Naive B cell (primary cell): ENCODE data around the gene SCOC. TPM values are rescaled to one million over a fixed set of nuclear protein-coding genes. Genes with fewer than 3 reads are reported as not detected.

Experiments used
- ATAC-seq, 2 donors: fragments of 150-1000 bp; cut with Tn5 transposase; 2 replicates each; pipeline ENCODE4 v1.10.0; 2021; ENCODE audit warnings: low read depth in 2 of 2, mild to moderate bottlenecking in 2 of 2, moderate library complexity in 2 of 2
- DNase-seq: peaks from one replicate; pipeline ENCODE4 v3.0.0; 2022
- H3K27ac Mint-ChIP-seq, 6 donors: one replicate each; pipeline ENCODE4 v1.8.0; 2020 to 2022; ENCODE audit warnings: mild to moderate bottlenecking in 6 of 6, mixed read lengths in 6 of 6, moderate library complexity in 5 of 6, inconsistent platforms in 2 of 6
- H3K27me3 Mint-ChIP-seq, 3 donors: one replicate each; pipeline ENCODE4 v1.8.0; 2021 to 2022; ENCODE audit warnings: mixed read lengths in 3 of 3, mild to moderate bottlenecking in 1 of 3
- H3K36me3 Mint-ChIP-seq, 2 donors: one replicate each; pipeline ENCODE4 v1.8.0; 2020 to 2022; ENCODE audit warnings: mixed read lengths in 2 of 2, inconsistent platforms in 1 of 2, mild to moderate bottlenecking in 1 of 2
- H3K4me1 Mint-ChIP-seq, 3 donors: one replicate each; pipeline ENCODE4 v1.8.0; 2020 to 2022; ENCODE audit warnings: mixed read lengths in 3 of 3, inconsistent platforms in 1 of 3, mild to moderate bottlenecking in 1 of 3, moderate library complexity in 1 of 3
- H3K4me3 Mint-ChIP-seq, 8 donors: one replicate each; pipeline ENCODE4 v1.8.0; 2020 to 2022; ENCODE audit warnings: mild to moderate bottlenecking in 8 of 8, mixed read lengths in 8 of 8, moderate library complexity in 8 of 8, inconsistent platforms in 2 of 8
- H3K9me3 Mint-ChIP-seq, 7 donors: one replicate each; pipeline ENCODE4 v1.8.0; 2020 to 2022; ENCODE audit warnings: mixed read lengths in 7 of 7, mild to moderate bottlenecking in 5 of 7, inconsistent platforms in 2 of 7, moderate library complexity in 1 of 7
- polyA plus RNA-seq, 6 donors: library from polyadenylated mRNA; unstranded; fragments of 300-500 nt; fragmentation: Illumina TruSeq; gene quantifications; one replicate each; pipeline ENCODE4 v1.2.3, GENCODE V29; 2021; ENCODE audit warnings: low read depth in 6 of 6

SCOC gene
- polyA plus RNA-seq, 6 donors from 2014 or later, result 27.4 to 47.7 (median 33.7) TPM

- H3K27ac Mint-ChIP-seq, result no peak overlapping the region
- H3K4me3 Mint-ChIP-seq, result no peak overlapping the region
- peaks cover 24 to 44% (median 35%) of the 10 kb centered on the region in 3 donors for H3K27me3 Mint-ChIP-seq
- no peaks in the 10 kb centered on the region for H3K9me3 Mint-ChIP-seq
- H3K36me3 Mint-ChIP-seq, result no peaks in the 10 kb centered on the region
- ATAC-seq (no peak), DNase-seq (no peak)
- H3K4me1 Mint-ChIP-seq, result peaks cover 0 to 6% (median 6%) of the 10 kb centered on the region in 3 donors
Observed at GRCh38 chr4:140346136-140346535, 27.3 kb upstream of the SCOC start.

GRCh38 chr4:140349816-140350215 is 23.6 kb upstream of the SCOC start:
- DNase-seq (no peak), ATAC-seq (no peak)
- peak overlapping the region in 1 of 6 donors; percentile 62 for H3K27ac Mint-ChIP-seq
- H3K4me1 Mint-ChIP-seq, result no peaks in the 10 kb centered on the region
- no peak overlapping the region for H3K4me3 Mint-ChIP-seq
- H3K9me3 Mint-ChIP-seq, result no peaks in the 10 kb centered on the region
- H3K36me3 Mint-ChIP-seq, result no peaks in the 10 kb centered on the region
- peaks cover 6 to 28% (median 26%) of the 10 kb centered on the region in 3 donors for H3K27me3 Mint-ChIP-seq

GRCh38 chr4:140351093-140352075 is 22.1 kb upstream of the SCOC start:
- peaks cover 6 to 24% (median 22%) of the 10 kb centered on the region in 3 donors for H3K27me3 Mint-ChIP-seq
- H3K36me3 Mint-ChIP-seq, result no peaks in the 10 kb centered on the region
- ATAC-seq (no peak), DNase-seq (no peak)
- H3K27ac Mint-ChIP-seq, result peak overlapping the region in 1 of 6 donors; percentile 24
- no peaks in the 10 kb centered on the region for H3K4me1 Mint-ChIP-seq
- no peaks in the 10 kb centered on the region for H3K9me3 Mint-ChIP-seq
- no peak overlapping the region for H3K4me3 Mint-ChIP-seq

GRCh38 chr4:140353786-140354185 is 19.7 kb upstream of the SCOC start:
- no peak overlapping the region for H3K27ac Mint-ChIP-seq
- ATAC-seq (no peak), DNase-seq (no peak)
- peak overlapping the region in 1 of 8 donors; percentile 17 for H3K4me3 Mint-ChIP-seq
- H3K36me3 Mint-ChIP-seq, result no peaks in the 10 kb centered on the region
- H3K9me3 Mint-ChIP-seq, result no peaks in the 10 kb centered on the region
- H3K4me1 Mint-ChIP-seq, result no peaks in the 10 kb centered on the region
- peaks cover 5 to 30% (median 26%) of the 10 kb centered on the region in 3 donors for H3K27me3 Mint-ChIP-seq

GRCh38 chr4:140355288-140355687 is 18.2 kb upstream of the SCOC start:
- H3K27me3 Mint-ChIP-seq, result peaks cover 9 to 20% (median 16%) of the 10 kb centered on the region in 3 donors
- H3K27ac Mint-ChIP-seq, result no peak overlapping the region
- no peaks in the 10 kb centered on the region for H3K36me3 Mint-ChIP-seq

GRCh38 chr4:140357868-140358267 is 15.6 kb upstream of the SCOC start:
- ATAC-seq (no peak), DNase-seq (no peak)
- Mint-ChIP-seq H3K4me1 (peaks cover 0 to 14% (median 5%) of the 10 kb centered on the region in 3 donors), H3K4me3 (no peak overlapping the region), H3K36me3 (no peaks in the 10 kb centered on the region), H3K27ac (no peak overlapping the region), H3K9me3 (no peaks in the 10 kb centered on the region), H3K27me3 (peaks cover 9 to 11% (median 11%) of the 10 kb centered on the region in 3 donors)

More at GRCh38 chr4:140355288-140355687, 18.2 kb upstream of the SCOC start:
- Mint-ChIP-seq H3K9me3 (no peaks in the 10 kb centered on the region), H3K4me3 (no peak overlapping the region), H3K4me1 (peaks cover 0 to 6% (median 5%) of the 10 kb centered on the region in 3 donors)
- no peak for DNase-seq
- no peak for ATAC-seq

- no peak overlapping the region for H3K4me3 Mint-ChIP-seq
- peaks cover 9 to 11% (median 11%) of the 10 kb centered on the region in 3 donors for H3K27me3 Mint-ChIP-seq
- ATAC-seq, result no peak
- no peaks in the 10 kb centered on the region for H3K36me3 Mint-ChIP-seq
- H3K4me1 Mint-ChIP-seq, result peaks cover 0 to 14% (median 5%) of the 10 kb centered on the region in 3 donors
- no peak for DNase-seq
- H3K27ac Mint-ChIP-seq, result peak overlapping the region in 1 of 6 donors; percentile 14
- H3K9me3 Mint-ChIP-seq, result no peaks in the 10 kb centered on the region
Observed at GRCh38 chr4:140358281-140358680, 15.2 kb upstream of the SCOC start.

GRCh38 chr4:140359562-140360427 is 13.7 kb upstream of the SCOC start:
- Mint-ChIP-seq H3K4me3 (no peak overlapping the region), H3K36me3 (no peaks in the 10 kb centered on the region), H3K4me1 (peaks cover 0 to 14% (median 5%) of the 10 kb centered on the region in 3 donors), H3K27me3 (peaks cover 9 to 11% (median 11%) of the 10 kb centered on the region in 3 donors), H3K27ac (peak overlapping the region in 2 of 6 donors; percentile 51 to 58), H3K9me3 (no peaks in the 10 kb centered on the region)
- DNase-seq (peak; percentile 77), ATAC-seq (peak; percentile 97 to 98)

- no peak for DNase-seq
- no peak for ATAC-seq
- Mint-ChIP-seq H3K36me3 (no peaks in the 10 kb centered on the region), H3K27me3 (peaks cover 9 to 11% (median 11%) of the 10 kb centered on the region in 3 donors), H3K27ac (no peak overlapping the region), H3K4me3 (no peak overlapping the region), H3K9me3 (no peaks in the 10 kb centered on the region), H3K4me1 (peaks cover 0 to 14% (median 5%) of the 10 kb centered on the region in 3 donors)
Observed at GRCh38 chr4:140361099-140361498, 12.3 kb upstream of the SCOC start.

GRCh38 chr4:140363051-140363450 is 10.4 kb upstream of the SCOC start:
- Mint-ChIP-seq H3K4me3 (no peak overlapping the region), H3K9me3 (no peaks in the 10 kb centered on the region), H3K27ac (no peak overlapping the region), H3K27me3 (peaks cover under 1 to 4% (median 2%) of the 10 kb centered on the region in 3 donors), H3K36me3 (no peaks in the 10 kb centered on the region), H3K4me1 (peaks cover 0 to 14% (median 5%) of the 10 kb centered on the region in 3 donors)
- DNase-seq (no peak), ATAC-seq (no peak)

- ATAC-seq (no peak), DNase-seq (no peak)
- Mint-ChIP-seq H3K4me3 (no peak overlapping the region), H3K27ac (no peak overlapping the region), H3K9me3 (no peaks in the 10 kb centered on the region), H3K4me1 (peaks cover 0 to 14% (median 5%) of the 10 kb centered on the region in 3 donors), H3K36me3 (no peaks in the 10 kb centered on the region), H3K27me3 (peaks cover 0 to 4% (median 0%) of the 10 kb centered on the region in 3 donors)
Observed at GRCh38 chr4:140363558-140363957, 9.9 kb upstream of the SCOC start.

GRCh38 chr4:140367738-140368137 is 5.7 kb upstream of the SCOC start:
- Mint-ChIP-seq H3K27me3 (no peaks in the 10 kb centered on the region), H3K27ac (no peak overlapping the region), H3K9me3 (no peaks in the 10 kb centered on the region), H3K4me1 (peaks cover 0 to 11% (median 4%) of the 10 kb centered on the region in 3 donors), H3K36me3 (no peaks in the 10 kb centered on the region), H3K4me3 (no peak overlapping the region)
- ATAC-seq, result no peak
- no peak for DNase-seq

- Mint-ChIP-seq H3K4me1 (peaks cover 0 to 11% (median 4%) of the 10 kb centered on the region in 3 donors), H3K36me3 (no peaks in the 10 kb centered on the region), H3K4me3 (no peak overlapping the region), H3K27ac (no peak overlapping the region), H3K27me3 (no peaks in the 10 kb centered on the region), H3K9me3 (no peaks in the 10 kb centered on the region)
- no peak for ATAC-seq
- DNase-seq, result no peak
Observed at GRCh38 chr4:140368686-140369085, 4.8 kb upstream of the SCOC start.
